GM19023 (cell line): Measurements from ENCODE around the gene MATCAP1.

Experiments used
- ATAC-seq: cut with Tn5 transposase; IDR thresholded peaks from one replicate; pipeline ENCODE4 v1.9.1; 2021; ENCODE audit warnings: mild to moderate bottlenecking, moderate library complexity; ENCODE audit not compliant: unreplicated experiment

Gene MATCAP1

DNA sequence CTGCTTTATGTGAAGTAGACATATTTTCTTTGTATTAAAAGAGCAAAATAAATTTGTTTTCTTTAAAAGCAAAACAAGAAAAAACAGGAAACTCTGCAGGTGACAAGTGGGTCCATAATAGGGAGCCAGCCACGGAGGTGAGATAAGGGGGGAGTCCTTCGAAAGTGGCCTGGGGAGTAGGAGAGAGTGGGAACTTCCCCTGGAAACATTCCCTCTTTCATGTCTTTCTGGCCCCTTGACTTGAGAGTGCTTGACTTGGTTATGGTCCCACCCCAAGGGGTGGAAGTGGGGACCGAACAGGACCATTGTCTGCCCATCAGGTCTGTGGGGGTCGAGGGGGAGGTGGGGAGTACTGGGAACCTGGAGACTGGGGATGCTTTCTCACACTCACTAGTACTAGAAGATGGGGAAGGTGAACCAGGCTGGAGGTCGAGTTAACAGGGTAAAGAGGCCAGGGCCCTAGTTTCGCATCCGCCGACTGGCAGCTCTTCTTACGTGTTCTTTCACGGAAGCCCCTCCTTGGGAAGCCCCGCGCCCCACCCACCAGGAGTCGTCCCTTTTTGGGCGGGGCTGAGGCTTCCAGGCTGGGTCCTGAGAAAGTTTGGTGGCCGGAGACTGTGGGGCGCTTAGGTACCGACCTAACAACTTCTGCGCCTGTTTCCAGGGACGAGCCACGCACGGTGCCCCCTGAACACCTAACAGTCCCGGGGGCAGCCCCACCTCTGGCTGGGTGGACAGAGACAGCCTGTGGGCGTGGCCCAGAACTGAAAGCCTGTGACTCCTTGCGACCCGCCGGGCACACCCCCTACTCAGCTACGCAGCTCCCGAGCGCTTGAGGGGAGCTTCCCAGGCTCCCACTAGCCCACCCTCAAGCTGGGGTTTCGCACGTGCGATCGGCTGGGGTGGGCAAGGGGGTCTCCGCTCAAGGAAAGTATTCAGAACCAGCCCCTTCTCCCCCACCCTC is 24.8 kb downstream of the MATCAP1 start:
- peak; percentile 39 for ATAC-seq

GRCh38 chr16:67157892-67158635 is 25.7 kb downstream of the MATCAP1 start:
- no peak for ATAC-seq

DNA sequence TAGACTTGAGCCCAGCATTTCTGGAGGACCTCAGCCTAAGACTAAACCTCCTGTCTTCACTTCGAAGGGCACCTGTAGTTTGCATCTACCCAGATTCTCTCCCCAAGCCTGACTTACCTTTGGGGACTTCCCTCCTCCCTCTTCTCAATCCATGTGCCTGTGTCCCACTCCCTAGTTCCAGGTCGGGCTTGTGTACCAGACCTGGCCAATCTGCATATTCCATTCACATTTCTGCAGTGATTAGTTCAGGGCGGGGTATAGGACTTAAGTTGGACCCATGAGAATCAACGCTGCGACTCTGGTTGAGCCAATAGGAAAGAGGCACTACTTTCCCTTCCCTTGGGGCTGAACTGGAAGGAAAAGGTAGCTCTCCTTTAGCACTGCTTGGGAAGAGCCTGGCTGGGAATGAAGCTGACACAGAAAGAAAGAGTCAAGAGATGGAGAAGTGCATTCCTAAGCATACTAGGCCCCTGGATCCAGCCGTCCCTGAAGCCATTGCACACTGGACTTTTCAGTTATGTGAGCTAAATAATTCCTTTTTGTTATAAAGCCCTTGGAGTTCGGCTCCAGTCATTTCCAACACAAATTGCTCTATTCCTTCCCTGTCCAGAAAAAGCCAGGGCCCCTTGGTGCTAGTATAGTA is 26.5 kb downstream of the MATCAP1 start:
- no peak for ATAC-seq

DNA sequence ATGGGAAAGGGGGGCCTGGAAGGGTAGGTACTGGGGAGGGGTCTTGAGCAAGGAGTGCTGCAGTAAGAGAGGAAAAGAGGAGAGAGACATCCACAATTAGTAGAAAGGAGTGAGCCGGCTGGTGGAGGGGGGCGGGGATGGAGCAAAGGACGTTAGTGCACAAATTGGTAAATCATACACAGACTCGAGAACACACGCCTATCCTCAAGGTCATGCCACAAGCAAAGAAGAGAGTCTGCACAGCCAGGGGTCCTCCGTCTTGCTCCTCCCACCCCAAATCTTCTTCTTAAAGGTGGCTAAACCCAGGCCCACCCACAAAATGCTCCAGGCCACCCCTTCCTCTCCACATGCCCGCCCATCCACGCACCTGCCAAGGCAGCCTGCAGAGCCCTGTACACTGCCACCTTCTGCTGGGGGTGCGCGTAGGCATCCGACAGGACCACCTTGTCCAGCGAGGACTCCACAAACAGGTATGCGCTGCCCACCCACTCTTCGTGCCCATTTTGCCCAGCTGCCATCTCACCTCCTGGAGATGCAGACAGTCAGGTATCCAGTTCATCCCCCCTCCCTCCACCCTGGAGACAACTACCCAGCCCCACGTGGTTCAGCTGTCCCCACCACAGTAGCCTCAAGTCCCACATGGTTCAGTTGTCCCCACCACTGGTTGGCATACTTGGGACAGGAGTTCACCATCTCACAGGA is 27.5 kb downstream of the MATCAP1 start:
- no peak for ATAC-seq

- ATAC-seq: no peak
Measured at GRCh38 chr16:67155295-67156142, 28.2 kb downstream of the MATCAP1 start.

GRCh38 chr16:67154578-67155294 is 29.0 kb downstream of the MATCAP1 start:
- no peak for ATAC-seq

GRCh38 chr16:67151431-67152097 is 32.2 kb downstream of the MATCAP1 start:
- ATAC-seq: no peak

DNA sequence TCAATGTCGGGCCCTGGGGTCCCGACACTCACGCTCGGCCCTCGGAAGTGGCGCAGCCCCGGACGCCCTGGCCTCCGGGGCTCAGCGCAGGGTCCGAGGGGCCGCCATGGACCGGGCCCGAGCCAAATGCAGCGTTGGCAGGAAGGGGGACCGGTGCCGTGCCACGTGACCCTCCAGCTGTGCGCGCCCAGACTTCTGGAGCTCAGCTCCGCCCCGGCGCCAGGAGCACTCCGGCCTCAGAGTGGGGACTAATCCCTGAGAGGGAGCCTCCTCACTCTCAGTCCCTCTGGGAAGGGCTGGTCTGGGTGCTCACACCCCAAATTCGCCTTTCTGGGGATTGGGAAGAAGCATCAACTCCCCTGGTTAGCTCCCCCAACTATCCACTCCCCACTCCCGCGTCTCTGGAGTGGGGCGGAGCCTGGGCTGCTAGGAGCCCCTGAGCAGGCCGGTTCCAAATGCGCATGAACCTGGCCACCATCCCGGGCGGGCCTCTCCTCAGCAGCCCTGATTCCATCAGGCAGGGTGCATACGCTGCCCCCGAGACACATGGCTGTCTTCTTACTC is 32.8 kb downstream of the MATCAP1 start, which contains the start of gene B3GNT9:
B3GNT9 (minus strand) TSS at position 166 of the 564 bp plus-strand sequence. CDS start 513 bp downstream, outside the sequence.
- peak; percentile 65 for ATAC-seq

GRCh38 chr16:67150047-67150832 is 33.5 kb downstream of the MATCAP1 start:
- ATAC-seq: peak; percentile 46

DNA sequence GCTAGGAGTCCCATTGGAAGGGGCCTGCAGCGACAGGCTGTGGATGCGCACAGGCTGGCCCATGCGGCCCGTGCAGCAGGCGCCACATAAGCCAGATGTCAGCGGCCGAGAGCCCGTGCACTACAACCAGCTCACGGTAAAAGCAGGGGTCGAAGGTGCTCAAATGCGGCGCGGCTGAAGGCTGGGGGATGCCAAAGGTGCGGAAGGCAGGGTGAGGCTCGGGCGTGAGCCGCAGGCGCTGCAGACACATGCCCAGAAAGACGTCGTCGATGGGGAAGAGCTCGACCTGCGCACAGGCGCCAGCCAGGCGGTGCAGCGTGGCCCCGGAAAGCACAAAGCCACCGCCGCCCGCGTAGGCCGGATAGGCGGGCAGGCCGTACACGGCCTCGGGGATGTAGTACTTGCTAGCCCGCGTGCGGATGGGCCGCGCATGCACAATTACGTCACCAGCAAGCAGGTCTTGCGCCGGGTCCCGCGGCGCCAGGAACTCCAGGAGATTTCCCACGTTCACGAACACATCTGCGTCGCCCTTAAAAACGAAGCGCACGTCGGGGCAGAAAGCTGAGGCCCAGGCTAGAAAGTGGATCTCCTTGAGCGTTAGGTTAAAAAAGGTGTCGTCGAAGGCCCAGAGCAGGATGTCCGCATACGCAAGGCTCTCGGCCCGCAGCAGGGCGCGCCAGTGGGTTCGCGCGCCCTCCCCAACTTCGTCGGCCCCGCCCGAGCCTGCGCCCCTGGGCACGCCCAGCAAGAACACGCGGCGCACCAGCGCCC is 34.3 kb downstream of the MATCAP1 start:
- ATAC-seq: no peak

DNA sequence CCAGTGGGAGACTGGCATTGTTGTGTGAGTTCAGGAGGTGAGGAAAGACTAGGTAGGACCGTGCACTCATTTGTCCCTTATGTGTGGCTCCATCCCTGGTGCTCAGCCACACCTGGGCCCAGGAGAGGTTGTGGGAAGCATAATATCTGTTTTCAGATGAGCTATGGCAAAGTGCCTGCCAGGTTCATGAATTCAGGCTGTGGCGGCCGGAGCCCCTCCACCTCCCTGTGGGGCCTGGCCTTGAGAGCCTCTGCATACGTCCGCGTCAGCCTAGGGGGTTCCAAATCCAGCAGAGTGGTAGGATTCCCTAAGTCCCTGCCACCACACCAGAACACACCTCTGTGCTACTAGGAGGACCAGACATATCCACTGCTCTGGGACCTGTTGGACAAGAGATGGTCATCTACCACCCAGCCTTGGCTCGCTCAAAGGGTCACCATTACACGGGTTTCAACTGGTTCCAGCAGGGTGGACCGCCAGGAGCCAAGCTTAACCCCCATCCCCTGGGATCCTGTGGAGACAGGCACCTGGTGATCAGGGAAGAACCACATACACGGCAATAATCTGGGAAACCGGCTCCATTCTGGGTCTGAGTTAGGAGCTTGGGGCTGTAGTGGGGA is 35.0 kb downstream of the MATCAP1 start:
- ATAC-seq: no peak

DNA sequence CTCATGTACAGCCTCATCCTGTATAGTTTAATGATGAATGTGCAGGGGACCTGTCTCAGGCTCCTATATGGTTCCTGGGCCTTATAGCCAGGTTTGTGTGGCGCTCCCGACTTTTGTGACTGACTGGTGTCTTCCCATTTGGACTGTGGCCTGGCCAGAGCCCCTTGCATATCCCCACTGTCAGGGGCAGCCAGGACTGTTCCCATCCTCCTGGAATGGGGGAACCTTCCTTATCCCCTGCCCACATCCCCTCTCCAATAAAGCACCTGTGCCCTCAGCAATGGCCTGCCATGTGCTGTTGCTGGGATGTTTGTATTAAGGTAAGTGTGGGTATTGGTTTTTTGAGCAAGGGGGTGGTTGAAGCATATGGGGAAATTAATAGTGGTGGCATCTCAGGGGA is 35.5 kb downstream of the MATCAP1 start:
- no peak for ATAC-seq

GRCh38 chr16:67147437-67148140 is 36.2 kb downstream of the MATCAP1 start:
- ATAC-seq: no peak

- no peak for ATAC-seq
Measured at GRCh38 chr16:67146523-67147357, 37.0 kb downstream of the MATCAP1 start.

DNA sequence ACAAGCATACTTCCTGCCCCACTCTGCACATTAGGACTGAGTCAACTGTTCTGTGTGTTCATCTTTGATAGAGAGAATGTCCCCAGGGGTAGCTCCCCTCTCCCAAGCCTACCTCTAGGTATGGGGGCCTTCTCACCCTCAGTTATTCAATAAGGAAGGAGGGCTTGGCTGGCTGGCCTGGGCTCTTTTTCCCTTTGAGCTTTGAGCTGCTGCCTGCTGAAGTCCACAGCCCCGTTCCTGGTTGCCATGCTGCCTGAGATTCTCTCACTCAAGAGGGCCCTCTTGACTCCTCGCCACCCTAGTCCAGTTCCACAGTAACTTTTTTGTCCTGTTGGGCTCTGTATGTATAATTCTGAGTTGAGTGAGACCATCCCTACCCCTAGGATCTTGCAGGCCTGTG is 38.0 kb downstream of the MATCAP1 start:
- ATAC-seq: no peak
